WI38 (cell line): ENCODE data around the gene TAF8.

ENCODE experiments used
- H3K4me3 ChIP-seq: 2 replicates; pipeline ENCODE4 v1.5.1; 2011; ENCODE audit warnings: low read depth, mild to moderate bottlenecking, control low read depth, low read length
- TF ChIP-seq, protein P1 (sequence below): IDR thresholded peaks from 2 replicates; pipeline ENCODE4 v1.5.1; 2012; ENCODE audit warnings: low read depth, mild to moderate bottlenecking, control low read depth, low read length

The TAF8 gene

DNA sequence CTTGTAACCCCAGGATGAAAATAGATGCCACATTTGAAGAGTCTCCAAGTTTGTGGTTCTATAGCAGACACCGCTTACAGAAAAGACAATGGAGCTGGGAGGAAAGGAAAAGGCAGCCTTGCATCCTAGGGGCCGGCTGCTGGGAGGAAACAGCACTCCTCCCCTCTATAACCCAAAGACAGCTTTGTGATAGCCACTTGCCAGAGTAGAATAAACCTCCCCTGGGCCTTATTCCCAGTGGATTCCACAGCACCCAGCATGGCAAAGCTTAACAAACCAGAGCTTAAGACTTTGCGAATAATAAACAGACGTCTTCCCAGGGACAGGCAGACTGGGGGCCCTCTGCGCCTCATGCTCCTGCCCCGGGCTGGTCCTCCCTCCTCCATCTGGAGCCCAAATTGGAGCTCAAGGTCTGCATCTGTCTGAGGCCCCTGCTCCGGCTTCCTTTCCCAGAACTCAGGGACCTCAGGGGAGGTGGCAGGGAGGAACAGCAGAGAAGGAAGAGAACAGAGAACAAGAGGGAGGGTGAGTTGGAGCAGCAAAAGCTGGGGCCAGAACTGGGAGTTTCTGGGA, 8.8 kb upstream of the TAF8 start:
- H3K4me3 ChIP-seq: no peak overlapping the region
- TF ChIP-seq, protein P1, sequence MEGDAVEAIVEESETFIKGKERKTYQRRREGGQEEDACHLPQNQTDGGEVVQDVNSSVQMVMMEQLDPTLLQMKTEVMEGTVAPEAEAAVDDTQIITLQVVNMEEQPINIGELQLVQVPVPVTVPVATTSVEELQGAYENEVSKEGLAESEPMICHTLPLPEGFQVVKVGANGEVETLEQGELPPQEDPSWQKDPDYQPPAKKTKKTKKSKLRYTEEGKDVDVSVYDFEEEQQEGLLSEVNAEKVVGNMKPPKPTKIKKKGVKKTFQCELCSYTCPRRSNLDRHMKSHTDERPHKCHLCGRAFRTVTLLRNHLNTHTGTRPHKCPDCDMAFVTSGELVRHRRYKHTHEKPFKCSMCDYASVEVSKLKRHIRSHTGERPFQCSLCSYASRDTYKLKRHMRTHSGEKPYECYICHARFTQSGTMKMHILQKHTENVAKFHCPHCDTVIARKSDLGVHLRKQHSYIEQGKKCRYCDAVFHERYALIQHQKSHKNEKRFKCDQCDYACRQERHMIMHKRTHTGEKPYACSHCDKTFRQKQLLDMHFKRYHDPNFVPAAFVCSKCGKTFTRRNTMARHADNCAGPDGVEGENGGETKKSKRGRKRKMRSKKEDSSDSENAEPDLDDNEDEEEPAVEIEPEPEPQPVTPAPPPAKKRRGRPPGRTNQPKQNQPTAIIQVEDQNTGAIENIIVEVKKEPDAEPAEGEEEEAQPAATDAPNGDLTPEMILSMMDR: no peak

DNA sequence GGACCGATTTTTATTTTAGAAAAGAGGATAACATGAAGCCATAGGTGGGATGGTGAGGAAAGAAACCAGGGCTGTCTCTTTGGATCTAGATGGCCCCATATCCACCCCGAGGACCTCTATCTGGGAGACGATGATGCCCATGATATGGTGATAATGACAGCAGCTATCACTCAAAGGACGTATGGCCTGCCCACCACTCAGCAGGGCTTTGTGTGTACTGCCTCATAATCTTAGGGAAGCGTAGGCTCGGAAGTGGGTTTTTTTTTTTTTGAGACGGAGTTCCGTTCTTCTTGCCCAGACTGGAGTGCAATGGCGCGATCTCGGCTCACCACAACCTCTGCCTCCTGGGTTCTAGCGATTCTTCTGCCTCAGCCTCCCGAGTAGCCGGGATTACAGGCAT, 8.2 kb upstream of the TAF8 start:
- H3K4me3 ChIP-seq: no peak overlapping the region
- TF ChIP-seq, protein P1: no peak

- TF ChIP-seq, protein P1: peak; percentile 90
- H3K4me3 ChIP-seq: no peak overlapping the region
Observed at GRCh38 chr6:42043787-42044475, 6.4 kb upstream of the TAF8 start.

DNA sequence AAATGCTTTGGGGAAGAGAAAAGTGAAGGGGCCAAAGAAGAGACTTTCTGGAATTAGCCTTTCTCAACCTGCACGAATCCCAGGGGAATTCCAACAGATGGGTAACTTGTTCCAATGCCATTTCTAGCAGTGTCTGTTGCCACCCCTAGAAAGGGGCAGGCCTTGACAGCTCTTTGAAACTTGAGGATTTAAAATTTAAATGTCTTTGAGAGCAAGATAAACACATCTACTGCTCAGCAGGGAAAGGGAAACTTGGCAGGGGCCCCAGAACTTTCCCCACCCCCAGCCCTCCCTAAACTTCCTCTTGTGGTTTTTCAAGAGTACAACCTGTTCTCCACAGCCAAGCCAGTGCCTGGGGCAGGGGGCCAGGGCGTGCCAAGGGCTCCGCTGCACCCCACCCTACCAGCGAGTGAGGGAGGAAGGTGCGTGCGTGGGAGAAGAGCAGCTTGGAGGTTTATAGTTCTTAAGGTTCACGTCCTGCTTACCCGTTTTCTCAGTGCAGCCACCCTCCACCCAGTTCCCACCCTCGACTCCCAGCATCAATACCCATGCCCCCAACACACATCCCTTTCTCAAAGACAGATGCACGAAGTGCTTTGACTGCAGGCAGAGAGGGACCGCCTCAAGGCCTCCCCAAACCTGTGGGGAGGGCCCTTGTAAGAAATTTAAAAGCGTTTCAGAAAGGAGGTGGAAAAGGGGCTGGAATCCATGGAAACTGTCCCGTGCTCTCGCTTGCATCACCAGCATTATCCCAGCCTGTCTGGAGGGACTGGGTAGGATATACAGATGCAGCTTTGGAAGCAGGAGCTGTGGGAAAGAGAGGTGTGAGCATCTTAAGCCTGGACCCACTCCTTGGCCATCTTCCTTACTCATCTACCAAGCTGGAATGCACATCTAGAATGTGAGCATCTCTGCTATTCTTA, 4.5 kb upstream of the TAF8 start:
- TF ChIP-seq, protein P1: no peak
- H3K4me3 ChIP-seq: peak overlapping the region; percentile 16; the same call in 1 of the 2 replicates

DNA sequence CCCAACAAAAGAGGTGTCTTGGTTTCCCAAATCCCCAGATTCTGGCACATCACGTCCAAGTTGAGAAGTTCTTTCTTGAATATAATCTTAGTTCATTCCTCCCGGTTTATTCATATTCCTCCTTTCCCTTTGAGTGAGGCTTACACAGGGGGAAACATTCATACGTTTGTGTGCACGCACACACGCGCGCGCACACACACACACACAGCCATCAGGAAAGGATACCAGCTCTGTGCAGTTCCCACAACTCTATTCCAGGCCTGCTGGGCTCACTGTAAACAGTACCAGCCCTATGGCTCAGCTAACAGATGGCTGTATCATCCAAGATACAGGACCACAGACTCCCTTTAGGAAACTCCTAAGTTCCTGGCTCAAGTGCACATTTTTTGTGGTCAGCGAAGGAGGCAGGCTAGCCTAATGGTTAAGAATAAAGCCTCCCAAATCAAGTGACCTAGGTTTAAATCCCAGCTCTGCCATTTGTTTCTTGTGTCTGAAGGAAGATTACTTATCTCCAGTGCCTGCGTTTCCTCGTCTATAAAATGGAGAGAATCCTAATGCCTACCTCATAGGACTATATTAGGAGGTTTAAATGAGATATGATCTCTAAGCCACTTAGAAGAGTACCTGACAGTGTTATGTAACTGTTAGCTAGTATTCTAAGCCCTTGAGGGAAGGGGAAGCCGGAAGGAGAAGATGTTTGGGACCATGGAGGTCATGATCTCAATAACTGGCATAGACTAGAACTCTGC, 3.7 kb upstream of the TAF8 start:
- TF ChIP-seq, protein P1: no peak
- no peak overlapping the region for H3K4me3 ChIP-seq

DNA sequence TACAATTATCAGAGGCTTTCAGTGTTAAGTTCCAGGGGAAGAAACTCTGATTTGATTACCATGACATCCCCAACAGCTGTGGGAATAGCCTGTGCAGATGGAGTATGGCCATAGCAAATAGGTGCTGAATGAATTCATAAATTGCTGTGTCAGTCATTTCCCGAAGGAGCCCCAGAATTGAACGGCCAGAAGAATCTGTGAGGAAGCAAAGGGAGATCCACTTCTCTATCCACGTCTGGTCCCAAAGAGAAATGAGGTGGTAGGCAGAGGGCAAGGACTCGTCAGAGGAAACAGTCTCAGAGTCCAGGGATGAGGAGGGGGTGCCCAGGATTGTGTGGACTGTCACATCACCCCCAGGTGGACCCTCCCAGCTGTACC, 3.1 kb upstream of the TAF8 start:
- TF ChIP-seq, protein P1: no peak
- no peak overlapping the region for H3K4me3 ChIP-seq
